HG03469 (cell line): ENCODE results near the gene MOSMO.

Experiments
- ATAC-seq: cut with Tn5 transposase; IDR thresholded peaks from one replicate; pipeline ENCODE4 v1.9.1; 2021; ENCODE audit warnings: mild to moderate bottlenecking, moderate library complexity, moderate number of reproducible peaks; ENCODE audit not compliant: unreplicated experiment

The MOSMO gene

DNA sequence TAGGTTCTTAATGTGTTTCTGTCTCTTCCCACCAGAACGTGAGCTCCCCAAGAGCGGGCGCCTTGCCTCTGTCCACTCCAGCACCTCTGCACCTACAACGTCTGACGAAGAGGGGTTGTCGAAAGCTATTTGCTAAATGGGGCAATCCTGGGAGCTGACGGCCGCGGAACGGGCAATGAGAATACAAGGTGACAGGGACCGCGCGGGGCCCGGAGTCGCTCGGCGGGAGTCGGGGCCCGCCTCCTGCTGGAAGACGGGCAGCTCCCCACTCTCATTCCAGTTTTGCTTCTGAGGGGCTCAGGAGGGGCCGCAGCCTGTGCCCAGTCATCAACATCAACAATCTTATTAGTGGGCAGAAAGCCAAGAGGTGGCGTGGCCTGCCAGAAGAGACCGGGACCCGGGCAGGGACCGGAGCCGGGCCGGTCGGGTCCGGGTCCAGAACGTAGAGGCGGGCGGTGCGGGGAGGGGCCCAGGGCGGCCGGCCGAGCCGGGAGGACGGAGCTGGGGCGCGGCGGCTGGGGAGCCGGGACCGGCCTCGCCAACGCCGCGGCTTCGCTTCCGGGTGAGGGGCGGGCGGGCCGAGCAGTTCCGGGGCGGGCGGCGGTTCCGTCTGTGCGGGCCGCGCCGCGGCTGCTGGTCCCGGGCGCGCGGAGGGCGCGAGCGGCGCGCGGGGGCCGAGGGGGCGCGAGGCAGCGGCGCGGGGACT is at the start of gene MOSMO:
Gene MOSMO (plus strand): TSS at position 603 of the 706 bp plus-strand sequence. CDS start 191 bp downstream, outside the sequence.
- ATAC-seq, result no peak

DNA sequence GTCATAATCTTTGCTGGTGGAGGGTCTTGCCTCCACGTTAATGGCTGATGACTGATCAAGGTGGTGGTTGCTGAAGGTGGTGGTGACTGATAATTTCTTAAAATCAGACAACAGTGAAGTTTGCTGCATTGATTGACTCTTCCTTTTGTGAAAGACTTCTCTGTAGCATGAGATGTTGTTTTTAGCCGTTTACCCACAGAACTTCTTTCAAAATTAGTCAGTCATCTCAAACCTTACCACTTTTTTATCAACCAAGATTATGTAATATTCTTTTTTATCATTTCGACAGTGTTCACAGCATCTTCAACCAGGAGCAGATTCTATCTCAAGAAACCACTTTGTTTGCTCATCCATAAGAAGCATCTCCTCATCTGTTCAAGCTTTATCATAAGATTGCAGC is 48.9 kb upstream of the MOSMO start:
- ATAC-seq, result no peak

GRCh38 chr16:21962475-21962874 is 45.4 kb upstream of the MOSMO start:
- no peak for ATAC-seq

GRCh38 chr16:21963887-21964286 is 44.0 kb upstream of the MOSMO start:
- ATAC-seq, result no peak

GRCh38 chr16:21964353-21964752 is 43.6 kb upstream of the MOSMO start:
- no peak for ATAC-seq

DNA sequence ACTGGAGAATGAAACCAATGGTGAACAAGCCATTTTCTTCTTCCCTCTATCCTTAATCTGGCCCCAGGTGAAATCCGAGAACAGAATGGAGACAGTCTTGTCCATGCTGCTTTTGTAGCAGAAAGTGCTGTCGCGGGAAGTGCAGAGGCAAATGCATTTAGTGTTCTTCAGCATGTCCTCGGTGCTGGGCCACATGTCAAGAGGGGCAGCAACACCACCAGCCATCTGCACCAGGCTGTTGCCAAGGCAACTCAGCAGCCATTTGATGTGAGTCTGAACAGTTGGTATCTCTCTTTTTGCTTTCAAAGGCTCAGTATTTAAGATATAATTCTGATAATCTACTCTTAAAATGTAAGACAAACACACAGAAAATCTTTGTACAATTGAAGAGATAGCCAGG is 36.1 kb upstream of the MOSMO start:
- no peak for ATAC-seq

DNA sequence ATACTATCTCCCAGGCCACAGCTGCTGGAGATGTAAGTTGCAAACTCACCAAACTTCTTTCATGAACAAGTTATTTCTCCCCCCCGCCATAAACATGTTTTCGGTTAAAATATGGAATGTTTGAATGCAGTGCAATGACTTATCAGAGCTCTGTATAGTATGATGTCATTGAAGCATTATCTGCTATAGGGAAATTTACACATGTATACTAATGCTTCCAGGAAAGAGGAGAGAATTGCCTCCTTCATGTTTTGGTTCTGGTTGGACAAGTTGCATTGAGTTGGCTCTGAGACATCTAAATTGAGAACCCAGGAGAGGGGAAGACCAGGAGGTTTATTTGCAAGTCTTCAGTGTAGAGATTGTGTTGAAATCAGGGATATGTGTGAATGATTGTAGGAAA is 34.0 kb upstream of the MOSMO start:
- no peak for ATAC-seq

- no peak for ATAC-seq
These were observed 27.9 kb upstream of the MOSMO start for GRCh38 chr16:21980032-21980431.

DNA sequence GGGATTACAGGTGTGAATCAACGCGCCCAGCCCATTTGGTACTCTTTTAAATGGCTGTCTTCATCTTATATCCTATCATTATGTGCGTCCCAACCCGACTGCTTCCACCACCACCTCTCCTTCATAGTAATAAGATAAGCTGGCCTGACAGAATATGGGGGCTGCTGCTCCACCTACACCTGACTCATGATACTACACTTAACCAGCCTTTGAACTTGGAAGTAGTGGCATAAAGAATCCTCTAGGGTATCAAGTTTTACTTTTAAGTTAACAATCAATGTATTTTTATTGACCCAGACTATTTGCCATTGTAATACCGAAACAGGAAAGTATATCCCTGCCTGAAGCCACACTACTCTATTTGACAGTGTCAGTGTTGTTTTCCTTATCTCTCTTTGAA is 25.8 kb upstream of the MOSMO start:
- ATAC-seq, result no peak

GRCh38 chr16:21984062-21984461 is 23.8 kb upstream of the MOSMO start:
- no peak for ATAC-seq

GRCh38 chr16:21985524-21985923 is 22.4 kb upstream of the MOSMO start:
- ATAC-seq, result no peak

GRCh38 chr16:21986692-21987246 is 21.1 kb upstream of the MOSMO start:
- ATAC-seq, result no peak

GRCh38 chr16:21987498-21987897 is 20.4 kb upstream of the MOSMO start:
- ATAC-seq, result no peak

DNA sequence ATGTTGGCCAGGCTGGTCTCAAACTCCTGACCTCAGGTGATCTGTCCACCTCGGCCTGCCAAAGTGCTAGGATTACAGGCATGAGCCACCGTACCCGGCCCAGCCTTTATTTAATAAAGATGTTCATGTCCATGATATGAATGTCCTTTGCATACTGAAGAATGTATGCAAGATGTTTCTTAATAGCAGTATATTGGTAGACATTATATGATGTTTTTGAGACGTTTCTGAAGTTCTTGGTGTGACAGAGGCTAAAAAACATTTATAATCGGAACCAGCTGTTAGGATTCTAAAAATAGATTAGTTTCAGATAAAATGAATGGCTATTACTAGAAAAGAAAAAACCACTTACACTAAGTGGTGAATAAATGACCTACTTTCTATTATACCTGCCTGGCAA is 18.8 kb upstream of the MOSMO start:
- ATAC-seq, result no peak

- ATAC-seq, result no peak
These were observed 18.2 kb upstream of the MOSMO start for GRCh38 chr16:21989751-21990150.

DNA sequence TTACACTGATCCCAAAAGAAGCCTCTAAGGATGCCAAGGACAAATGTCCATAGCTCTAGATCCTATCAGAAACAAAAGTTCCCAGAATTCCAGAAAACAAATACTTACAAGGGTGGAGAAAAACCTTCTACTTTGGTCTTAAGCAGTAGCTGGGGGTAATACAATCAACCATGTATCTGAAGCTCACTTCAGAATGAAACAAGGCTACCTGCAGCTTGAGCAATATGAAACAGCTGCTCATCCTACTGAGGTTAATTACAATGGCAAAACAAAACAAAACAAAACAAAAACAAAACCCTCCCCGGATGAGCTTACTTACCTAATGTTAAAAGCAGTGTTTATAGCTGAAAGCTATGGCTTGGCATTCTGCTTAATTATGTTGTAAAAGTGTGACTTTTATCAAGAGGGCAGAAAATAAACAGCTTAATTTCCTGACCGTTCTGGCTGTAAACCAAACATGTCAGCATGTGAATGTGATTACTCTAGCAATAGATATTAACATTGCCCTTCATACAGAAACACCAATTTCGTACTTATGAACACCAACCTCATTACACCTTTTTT is 17.4 kb upstream of the MOSMO start:
- no peak for ATAC-seq

DNA sequence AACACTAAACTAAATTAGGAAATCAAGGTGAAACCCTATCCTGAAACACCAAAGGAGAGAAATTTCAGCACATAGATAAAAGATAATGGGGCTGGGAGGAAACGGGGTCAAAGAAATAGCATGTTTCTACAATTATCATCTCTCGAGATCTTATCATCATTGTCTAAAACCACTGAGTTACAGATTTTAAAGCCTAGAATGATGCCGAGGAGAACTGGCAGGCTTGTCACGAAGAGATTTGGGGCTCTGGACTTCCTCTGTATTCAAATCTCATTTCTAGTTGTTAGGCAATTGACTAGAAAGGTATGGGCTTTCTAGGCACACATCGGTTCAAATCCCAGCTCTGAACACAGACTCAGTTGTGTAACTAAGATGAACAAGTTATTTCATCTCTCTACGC is 16.3 kb upstream of the MOSMO start:
- ATAC-seq, result no peak

- no peak for ATAC-seq
These were observed 12.9 kb upstream of the MOSMO start for GRCh38 chr16:21994856-21995465.

DNA sequence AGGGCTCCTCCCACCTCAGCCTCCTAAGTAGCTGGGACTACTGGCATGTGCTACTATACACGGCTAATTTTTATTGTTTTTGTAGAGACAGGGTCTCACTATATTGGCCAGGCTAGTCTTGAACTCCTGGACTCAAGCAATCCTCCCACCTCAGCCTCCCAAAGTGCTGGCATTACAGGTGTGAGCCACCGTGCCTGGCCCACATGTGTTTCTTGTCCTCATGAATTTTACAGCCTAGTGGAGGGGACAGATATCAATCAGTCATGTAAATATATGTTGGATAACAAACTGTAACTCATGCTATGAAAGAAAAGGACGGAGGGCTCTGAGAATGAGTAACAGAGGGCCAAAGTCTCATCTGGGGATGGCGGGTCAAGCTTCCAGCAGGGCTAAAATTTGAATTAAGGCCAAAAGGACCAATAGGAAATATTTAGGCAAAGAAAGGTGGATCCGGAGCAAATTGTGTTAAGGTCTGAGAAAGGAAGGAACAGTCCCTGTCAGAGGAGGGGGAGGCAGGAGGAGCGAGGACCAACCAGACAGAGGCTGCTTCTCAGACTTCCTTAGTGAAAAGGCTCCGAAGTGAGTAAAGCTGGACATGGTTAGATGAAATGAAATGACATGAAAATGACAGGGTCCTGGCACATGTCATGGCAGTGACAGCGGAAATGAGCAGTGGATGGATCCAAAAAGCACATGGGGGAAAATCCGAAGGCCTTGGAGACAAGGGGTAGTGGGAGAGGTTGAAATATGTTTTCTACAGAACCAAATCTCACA is 10.8 kb upstream of the MOSMO start:
- ATAC-seq, result no peak

DNA sequence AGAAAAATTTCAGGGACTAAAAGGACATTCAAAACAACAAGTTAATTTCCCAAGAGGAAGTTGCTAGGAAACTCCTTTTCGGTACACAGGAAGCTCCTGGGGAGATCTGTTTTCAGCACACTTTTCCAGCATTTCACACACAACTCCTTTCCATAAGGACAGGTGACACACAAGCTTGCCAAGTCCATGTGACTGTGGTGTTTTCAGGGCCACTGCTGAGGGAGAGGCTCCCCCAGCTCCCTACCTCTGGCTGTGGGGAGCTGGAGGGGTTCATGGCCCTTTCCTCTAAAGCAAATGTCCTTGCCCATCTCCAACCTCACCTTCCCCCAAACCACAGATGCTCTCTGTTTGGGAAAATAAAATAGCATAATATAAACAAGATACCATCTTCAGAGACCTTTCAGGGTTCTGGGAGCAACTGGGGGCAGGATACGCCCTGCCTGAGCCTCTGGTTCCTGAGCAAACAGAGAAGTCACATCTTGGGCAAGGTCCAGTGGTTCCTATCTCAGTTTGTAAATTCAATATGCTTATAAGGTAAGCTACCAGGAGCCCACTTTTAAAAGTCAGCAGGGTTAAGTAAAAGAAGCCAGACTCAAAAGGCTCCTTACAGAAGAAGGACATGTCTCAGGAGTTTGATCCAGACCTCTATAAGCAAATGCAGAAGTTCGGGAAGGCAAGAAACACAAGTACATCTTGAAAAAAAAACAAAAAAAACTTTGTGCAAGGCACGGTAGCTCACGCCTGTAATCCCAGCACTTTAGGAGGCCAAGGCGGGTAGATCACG is 10.0 kb upstream of the MOSMO start:
- no peak for ATAC-seq

GRCh38 chr16:22001591-22001990 is 6.3 kb upstream of the MOSMO start:
- no peak for ATAC-seq
